ENCODE measurements around the gene SCARF2. TPM values are rescaled to one million over a fixed set of nuclear protein-coding genes. Genes with fewer than 3 reads are reported as not detected.
"Not testable (repeated sequence)": the region's sequence is repeated elsewhere in the genome, so short reads cannot be mapped to it uniquely, and the experiment has no call there.

The SCARF2 gene
- total RNA-seq, 1 donor from 2014 or later: 2.7 TPM

GRCh38 chr22:20464912-20465758, 27.5 kb upstream of the SCARF2 start:
- DNase-seq (no peak), ATAC-seq (no peak)
- intact Hi-C loops (cut with micrococcal nuclease): no loop called here

DNA sequence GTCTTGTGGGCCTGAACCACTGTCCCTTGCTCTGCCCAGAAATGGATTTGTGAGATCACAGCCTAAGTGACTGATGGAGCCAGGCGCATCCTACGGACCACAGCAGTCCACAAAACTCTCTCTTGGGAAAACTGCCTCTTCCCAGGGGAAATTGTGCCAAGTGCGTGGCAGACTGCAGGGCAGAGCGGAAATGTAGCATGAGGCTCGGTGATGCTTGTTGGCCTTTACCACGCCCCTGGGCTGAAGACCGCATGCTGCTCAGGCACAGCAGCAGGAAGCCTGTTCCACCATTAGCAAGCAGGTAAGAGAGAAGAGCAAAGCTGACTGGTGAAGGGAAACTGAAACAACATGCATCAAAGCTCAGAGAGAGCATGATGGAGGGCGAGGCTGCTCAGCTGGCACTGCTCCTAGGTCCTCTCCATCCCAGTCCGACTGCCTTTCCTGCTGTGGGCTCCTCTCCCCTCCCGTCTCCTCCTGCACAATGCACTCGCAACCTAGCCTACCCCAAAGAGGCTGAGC, 26.5 kb upstream of the SCARF2 start:
- ATAC-seq (no peak), DNase-seq (no peak)
- intact Hi-C loops (cut with micrococcal nuclease): no loop called here

GRCh38 chr22:20463324-20464095, 25.9 kb upstream of the SCARF2 start:
- DNase-seq: no peak
- intact Hi-C loops (cut with micrococcal nuclease): no loop called here
- ATAC-seq: peak; percentile 37

DNA sequence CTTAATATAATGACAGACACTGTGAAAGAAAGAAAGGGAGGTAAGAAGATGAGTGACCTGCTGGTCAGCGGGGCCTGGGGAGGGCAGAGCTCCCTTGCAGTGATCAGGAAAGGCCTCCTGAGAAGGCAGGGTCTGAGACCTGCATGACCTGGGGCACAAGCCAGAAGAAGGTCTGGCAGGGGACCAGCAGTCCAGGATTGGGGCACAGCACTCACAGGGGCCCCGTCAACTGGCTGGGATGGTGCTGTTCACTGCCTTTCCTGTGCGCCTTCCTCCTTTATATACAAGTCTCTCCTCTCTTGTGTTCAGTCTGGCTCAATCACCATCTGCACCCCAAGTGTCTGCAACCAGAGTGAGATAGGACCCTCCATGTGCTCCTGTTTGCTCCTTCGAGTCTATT, 22.2 kb upstream of the SCARF2 start:
- intact Hi-C loops (cut with micrococcal nuclease): loop anchor here (5.0 kb wide), 1 partner anchor 43 kb away; no protein-coding TSS in a partner anchor
- ATAC-seq (no peak), DNase-seq (no peak)

GRCh38 chr22:20459152-20459542, 21.5 kb upstream of the SCARF2 start:
- intact Hi-C loops (cut with micrococcal nuclease): loop anchor here (5.0 kb wide), 1 partner anchor 42 kb away; no protein-coding TSS in a partner anchor
- DNase-seq (no peak), ATAC-seq (no peak)

DNA sequence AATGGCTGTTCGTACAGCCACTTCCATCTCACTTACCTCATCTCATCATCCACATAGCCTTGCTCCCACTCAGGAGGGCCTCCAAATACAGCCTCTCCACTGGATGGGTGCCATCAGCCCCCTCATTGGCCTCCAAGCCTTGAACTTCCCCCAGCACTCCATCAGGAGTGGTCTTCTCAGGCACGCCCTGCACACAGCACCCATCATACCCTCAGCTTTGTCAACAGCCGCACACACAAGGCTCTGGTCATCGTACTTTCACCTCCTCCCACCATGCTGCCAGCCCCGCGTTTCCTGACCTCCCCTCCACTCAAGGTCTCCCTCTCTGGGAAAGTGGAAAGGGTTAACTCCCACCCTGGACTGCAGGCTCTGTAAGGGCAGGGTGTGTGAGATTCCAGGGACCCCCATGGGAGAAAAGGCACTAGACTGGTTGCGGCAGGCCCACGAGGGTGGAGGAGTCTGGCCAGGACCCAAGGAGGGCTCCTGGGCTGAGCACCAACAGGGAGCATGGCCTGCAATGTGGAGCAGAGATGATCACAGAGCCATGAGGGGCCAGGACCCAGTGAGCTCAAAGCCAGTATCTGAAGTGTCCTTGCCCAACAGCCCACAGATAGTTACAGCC, 21.0 kb upstream of the SCARF2 start:
- intact Hi-C loops (cut with micrococcal nuclease): loop anchor here (5.0 kb wide), 1 partner anchor 41 kb away; no protein-coding TSS in a partner anchor

DNA sequence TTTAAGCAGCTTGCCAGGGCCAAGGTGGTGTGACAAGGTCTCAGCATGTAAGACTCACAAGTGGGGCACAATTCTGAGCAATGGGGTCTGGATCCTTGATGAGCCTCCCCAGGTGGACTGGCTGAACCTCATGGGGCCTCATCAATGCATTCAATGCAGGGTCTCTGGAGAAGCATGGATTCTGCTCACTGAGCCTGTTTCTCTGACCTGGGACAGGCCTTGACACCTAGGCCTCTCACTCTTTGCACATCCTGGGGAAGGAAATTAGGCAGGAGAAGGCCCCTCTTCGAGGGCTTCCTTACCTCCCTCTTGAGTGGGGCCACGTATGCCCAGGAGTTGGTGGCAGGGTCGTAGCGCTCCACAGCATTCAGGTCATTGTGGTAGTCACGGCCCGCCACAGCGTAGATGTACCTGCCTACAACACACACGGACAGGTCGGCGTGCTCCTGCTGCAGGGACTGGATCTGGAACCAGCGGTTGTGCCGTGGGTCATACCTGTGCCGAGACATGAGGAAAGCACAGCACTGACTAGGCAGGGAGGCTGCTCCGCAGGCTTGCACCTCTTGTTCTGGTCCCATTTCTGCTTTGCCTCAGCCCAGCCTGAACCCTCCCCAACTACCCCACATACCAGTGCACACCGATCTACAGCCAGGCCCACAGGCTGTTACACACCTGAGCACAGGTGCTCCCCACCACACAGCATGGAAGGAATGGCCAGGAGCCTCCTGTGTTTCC, 20.0 kb upstream of the SCARF2 start:
- ATAC-seq (no peak), DNase-seq (no peak)
- intact Hi-C loops (cut with micrococcal nuclease): loop anchor here (5.0 kb wide), 1 partner anchor 40 kb away; no protein-coding TSS in a partner anchor

More for the DNA sequence above, 21.0 kb upstream of the SCARF2 start:
- no peak for ATAC-seq
- DNase-seq: no peak

DNA sequence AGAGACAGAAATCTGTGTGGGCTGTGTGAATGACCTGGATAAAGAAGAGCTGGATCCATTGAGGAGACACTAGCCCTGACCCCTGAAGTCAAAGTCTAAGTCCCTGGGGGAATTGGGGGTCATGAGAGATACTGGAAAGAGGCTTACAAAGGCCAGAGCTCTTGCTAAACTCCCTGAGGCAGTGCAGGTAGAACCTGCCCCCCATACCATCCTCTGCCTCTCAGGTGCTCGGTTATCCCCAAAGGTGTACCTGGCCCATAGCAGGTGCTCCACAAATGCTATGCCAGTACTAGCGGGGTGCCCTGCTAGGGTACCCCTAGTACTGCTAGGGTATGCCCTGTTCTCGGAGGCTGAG, 19.1 kb upstream of the SCARF2 start:
- ATAC-seq: no peak
- intact Hi-C loops (cut with micrococcal nuclease): loop anchor here (5.0 kb wide), 1 partner anchor 39 kb away; no protein-coding TSS in a partner anchor
- DNase-seq: no peak

- intact Hi-C loops (cut with micrococcal nuclease): loop anchor here (5.0 kb wide), 1 partner anchor 39 kb away; no protein-coding TSS in a partner anchor
- DNase-seq (peak; percentile 78), ATAC-seq (peak; percentile 90)
Measured at GRCh38 chr22:20456064-20456721, 18.6 kb upstream of the SCARF2 start.

DNA sequence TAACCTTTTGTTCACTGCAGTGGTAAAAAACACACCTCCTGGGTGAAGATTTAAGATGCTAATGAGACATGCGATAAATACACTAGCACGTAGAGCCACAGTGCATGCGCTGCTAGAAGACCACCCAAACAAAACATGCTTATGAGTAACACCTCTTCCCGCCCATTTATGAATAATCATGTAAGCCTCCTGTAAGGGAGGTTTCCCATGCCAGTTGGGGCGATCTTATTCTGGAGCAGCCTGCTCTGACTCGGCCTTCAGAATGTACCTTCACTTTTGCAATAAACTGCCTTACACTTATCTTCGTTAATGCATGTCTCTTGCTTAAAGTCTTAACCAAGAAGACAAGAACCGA, 18.1 kb upstream of the SCARF2 start:
- no peak for DNase-seq
- intact Hi-C loops (cut with micrococcal nuclease): loop anchor here (5.0 kb wide), 1 partner anchor 38 kb away; no protein-coding TSS in a partner anchor
- ATAC-seq: no peak

DNA sequence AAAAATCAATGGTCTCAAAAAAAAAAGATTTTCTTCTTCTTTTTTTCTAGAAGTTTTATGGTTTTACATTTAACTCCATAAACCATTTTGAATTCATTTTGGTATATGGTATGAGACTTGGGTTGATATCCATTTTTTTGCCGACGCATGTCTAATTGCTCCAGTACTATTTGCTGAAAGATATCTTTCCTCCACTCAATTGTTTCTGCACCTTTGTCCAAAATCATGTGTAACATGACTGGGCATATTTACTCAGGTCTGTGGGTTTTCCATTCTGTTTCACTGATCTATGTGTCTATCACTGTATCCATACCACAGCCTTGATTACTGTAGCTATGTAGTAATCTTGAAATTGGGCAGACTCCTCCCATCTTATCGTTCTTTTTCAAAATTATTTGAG, 15.6 kb upstream of the SCARF2 start:
- intact Hi-C loops (cut with micrococcal nuclease): no loop called here
- no peak for DNase-seq
- no peak for ATAC-seq

DNA sequence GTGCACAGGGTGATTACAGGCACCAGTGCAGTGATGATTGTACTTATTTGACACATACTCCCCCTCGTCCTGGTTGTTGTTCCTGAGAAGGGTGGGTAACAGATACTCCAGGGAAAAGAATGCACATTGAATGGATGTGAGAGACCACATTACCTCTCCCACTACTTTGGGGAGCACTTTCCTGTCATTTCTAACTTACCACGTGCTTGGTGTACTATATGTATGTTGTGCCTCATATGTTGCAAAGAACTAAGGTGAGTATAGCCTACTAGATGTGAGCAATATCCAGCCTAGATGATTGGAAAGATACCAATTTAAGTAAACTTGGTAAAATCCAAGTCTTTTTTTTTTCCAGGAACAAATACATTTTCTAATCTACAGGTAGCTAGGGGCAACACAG, 14.3 kb upstream of the SCARF2 start:
- intact Hi-C loops (cut with micrococcal nuclease): no loop called here
- DNase-seq (no peak), ATAC-seq (no peak)

DNA sequence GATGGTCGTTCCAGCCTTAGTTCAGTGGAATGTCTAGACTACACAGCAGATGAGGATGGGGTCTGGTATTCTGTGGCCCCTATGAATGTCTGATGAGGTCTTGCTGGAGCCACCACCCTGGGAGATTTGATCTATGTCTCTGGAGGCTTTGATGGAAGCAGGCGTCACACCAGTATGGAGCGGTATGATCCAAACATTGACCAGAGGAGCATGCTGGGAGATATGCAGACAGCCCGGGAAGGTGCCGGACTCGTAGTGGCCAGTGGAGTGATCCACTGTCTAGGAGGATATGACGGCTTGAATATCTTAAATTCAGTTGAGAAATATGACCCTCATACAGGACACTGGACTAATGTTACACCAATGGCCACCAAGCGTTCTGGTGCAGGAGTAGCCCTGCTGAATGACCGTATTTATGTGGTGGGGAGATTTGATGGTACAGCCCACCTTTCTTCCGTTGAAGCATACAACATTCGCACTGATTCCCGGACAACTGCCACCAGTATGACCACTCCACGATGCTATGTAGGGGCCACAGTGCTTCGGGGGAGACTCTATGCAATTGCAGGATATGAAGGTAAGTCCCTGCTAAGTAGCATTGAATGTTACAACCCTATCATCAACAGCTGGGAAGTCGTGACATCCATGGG, 13.6 kb upstream of the SCARF2 start:
- ATAC-seq; intact Hi-C loops (cut with micrococcal nuclease); DNase-seq: not testable (repeated sequence)

DNA sequence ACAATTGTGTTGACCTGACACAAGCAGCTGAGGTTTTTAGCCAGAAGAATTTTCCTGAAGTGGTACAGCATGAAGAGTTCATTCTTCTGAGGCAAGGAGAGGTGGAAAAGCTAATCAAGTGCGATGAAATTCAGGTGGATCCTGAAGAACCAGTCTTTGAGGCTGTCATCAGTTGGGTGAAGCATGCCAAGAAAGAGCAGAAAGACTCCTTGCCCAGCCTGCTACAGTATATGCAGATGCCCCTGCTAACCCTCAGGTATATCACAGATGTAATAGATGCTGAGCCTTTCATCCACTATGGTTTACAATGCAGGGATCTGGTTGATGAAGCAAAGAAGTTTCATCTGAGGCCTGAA, 12.9 kb upstream of the SCARF2 start:
- intact Hi-C loops (cut with micrococcal nuclease): no loop called here
- DNase-seq (no peak), ATAC-seq (no peak)

DNA sequence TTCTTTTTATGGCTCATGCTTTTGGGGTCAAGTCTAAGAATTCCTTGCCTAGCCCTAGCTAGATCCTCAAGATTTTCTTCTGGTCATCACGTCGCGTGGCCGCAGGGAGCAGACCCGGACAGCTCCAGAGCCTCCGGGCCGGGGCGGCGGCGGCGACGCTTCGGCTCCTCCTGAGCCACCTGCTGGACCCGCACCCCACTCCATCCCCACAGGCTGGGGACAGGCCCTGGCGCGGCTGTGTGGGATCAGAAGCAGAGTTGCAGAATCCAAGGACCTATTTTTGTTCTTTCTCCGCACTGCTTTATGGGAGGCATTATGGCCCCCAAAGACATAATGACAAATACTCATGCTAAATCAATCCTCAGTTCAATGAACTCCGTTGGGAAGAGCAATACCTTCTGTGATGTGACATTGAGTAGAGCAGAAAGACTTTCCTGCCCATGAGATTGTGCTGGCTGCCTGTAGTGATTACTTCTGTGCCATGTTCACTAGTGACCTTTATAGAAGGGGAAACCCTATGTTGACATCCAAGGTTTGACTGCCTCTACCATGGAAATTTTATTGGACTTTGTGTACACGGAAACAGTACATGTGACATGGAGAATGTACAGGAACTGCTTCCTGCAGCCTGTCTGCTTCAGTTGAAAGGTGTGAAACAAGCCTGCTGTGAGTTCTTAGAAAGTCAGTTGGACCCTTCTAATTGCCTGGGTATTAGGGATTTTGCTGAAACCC, 12.4 kb upstream of the SCARF2 start:
- DNase-seq: no peak
- intact Hi-C loops (cut with micrococcal nuclease): no loop called here
- ATAC-seq: no peak

DNA sequence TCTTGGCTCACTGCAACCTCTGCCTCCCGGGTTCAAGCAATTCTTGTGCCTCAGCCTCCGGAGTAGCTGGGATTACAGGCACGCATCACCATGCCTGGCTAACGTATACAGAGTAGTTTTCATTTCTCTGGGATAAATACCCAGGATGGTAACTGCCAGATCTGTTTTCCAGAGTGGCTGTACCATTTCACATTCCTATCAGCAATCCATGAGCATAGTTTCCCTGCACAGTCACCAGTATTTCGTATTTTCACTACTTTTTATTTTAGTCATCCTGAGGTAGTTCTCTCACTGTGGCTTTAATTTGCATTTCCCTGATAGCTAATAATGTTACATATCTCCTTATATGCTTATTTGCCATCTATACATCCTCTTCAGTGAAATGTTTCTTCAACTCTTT, 11.0 kb upstream of the SCARF2 start:
- no peak for ATAC-seq
- DNase-seq: no peak
- intact Hi-C loops (cut with micrococcal nuclease): no loop called here

DNA sequence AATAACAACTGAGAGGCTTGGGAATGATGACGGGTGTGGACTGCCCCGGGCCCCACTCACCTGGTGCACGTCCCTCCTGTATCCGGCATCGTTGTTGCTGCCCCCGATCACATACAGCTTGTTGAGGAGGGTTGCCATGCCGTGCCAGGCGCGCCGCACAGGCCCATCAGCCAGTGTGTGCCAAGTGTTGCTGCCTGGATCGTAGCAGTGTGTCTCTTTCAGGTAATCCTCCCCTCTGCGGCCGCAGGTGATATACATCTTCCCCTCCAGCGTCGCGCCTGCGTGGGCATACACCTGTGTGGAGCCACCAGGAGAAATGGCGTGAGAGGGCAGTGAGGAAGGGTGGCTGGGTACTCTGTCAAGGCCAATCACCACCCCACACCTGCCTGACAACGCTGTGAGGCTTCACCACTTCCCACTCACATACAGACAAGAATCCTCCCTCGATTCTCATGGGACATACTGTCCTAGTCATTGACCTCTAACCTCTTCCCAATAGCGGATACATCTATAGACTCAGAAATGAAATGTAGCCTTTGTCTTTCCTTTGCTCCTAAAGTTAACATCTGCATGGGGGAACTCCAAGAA, 8.9 kb upstream of the SCARF2 start:
- DNase-seq (no peak), ATAC-seq (no peak)
- intact Hi-C loops (cut with micrococcal nuclease): no loop called here

All from left ventricle myocardium superior (tissue), 1 donor.